Liver (tissue), 3 donors: ENCODE data around the gene SPTLC1.

Experiments
- CTCF ChIP-seq: fragments of 150-350 bp; IDR thresholded peaks from 2 replicates; pipeline ENCODE4 v1.5.1; 2017; ENCODE audit warnings: improper control_type of control experiment, low read depth, low read length; ENCODE audit not compliant: missing input control
- GABPA ChIP-seq, 2 donors: IDR thresholded peaks in 1 of 2; conservative IDR thresholded peaks in 1 of 2; 2 replicates each; pipeline ENCODE4 v1.6.1; 2016; ENCODE audit warnings: antibody characterized with exemption in 2 of 2, mild to moderate bottlenecking in 1 of 2, moderate library complexity in 1 of 2
- HNF4G ChIP-seq: IDR thresholded peaks from 2 replicates; pipeline ENCODE4 v1.6.1; 2016; ENCODE audit warnings: antibody characterized with exemption
- JUND ChIP-seq, 2 donors: IDR thresholded peaks; 2 replicates each; pipeline ENCODE4 v1.6.1; 2016; ENCODE audit warnings: antibody characterized with exemption in 2 of 2
- MAX ChIP-seq: IDR thresholded peaks from 2 replicates; pipeline ENCODE4 v1.6.1; 2016; ENCODE audit warnings: antibody characterized with exemption
- SP1 ChIP-seq: IDR thresholded peaks from 2 replicates; pipeline ENCODE4 v1.6.1; 2018; ENCODE audit warnings: antibody characterized with exemption, mild to moderate bottlenecking
- TAF1 ChIP-seq: conservative IDR thresholded peaks from 2 replicates; pipeline ENCODE4 v1.6.1; 2016; ENCODE audit warnings: antibody characterized with exemption, mild to moderate bottlenecking
- TF ChIP-seq, protein P1 (sequence below): IDR thresholded peaks from 2 replicates; pipeline ENCODE4 v1.6.1; 2016; ENCODE audit warnings: antibody characterized with exemption, mild to moderate bottlenecking
- donor health status: healthy.
- donor health status: healthy.

DNA sequence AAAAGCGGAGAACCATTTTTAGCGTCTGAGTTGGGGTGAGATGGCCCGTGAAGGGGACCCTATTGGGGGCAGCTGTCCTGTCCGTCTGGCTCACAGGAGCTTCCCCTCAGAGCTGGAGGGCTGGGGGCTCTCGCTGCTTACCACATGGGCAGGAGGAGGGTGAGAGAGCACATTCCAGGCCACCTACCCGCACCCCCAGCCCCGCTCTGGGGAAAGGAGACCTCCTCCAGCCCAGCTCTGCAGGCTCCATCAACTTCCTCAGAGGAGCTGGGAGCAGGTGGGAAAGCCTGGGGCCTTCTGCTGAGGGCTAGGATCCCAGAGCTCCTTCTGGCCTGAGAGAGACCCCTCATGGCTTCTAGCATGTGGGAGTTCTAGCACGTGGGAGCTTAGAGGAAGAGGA is 27.1 kb upstream of the SPTLC1 start:
- TF ChIP-seq CTCF = no peak
- no peak for TF ChIP-seq JUND (IDR thresholded peaks at IDR 0.05)
- TF ChIP-seq MAX = no peak
- TF ChIP-seq, protein P1, sequence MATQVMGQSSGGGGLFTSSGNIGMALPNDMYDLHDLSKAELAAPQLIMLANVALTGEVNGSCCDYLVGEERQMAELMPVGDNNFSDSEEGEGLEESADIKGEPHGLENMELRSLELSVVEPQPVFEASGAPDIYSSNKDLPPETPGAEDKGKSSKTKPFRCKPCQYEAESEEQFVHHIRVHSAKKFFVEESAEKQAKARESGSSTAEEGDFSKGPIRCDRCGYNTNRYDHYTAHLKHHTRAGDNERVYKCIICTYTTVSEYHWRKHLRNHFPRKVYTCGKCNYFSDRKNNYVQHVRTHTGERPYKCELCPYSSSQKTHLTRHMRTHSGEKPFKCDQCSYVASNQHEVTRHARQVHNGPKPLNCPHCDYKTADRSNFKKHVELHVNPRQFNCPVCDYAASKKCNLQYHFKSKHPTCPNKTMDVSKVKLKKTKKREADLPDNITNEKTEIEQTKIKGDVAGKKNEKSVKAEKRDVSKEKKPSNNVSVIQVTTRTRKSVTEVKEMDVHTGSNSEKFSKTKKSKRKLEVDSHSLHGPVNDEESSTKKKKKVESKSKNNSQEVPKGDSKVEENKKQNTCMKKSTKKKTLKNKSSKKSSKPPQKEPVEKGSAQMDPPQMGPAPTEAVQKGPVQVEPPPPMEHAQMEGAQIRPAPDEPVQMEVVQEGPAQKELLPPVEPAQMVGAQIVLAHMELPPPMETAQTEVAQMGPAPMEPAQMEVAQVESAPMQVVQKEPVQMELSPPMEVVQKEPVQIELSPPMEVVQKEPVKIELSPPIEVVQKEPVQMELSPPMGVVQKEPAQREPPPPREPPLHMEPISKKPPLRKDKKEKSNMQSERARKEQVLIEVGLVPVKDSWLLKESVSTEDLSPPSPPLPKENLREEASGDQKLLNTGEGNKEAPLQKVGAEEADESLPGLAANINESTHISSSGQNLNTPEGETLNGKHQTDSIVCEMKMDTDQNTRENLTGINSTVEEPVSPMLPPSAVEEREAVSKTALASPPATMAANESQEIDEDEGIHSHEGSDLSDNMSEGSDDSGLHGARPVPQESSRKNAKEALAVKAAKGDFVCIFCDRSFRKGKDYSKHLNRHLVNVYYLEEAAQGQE = no peak
- TF ChIP-seq SP1 = no peak
- no peak for TF ChIP-seq TAF1
- no peak for TF ChIP-seq HNF4G
- no peak for TF ChIP-seq GABPA (IDR thresholded peaks at IDR 0.05 in 1 of 2, conservative IDR thresholded peaks at IDR 0.05 in 1 of 2)
